OCI-LY7 (cell line): Measurements from ENCODE around the gene PARD3B.

Experiments
- CTCF ChIP-seq: fragments of 200-600 bp; sonication (generic); conservative IDR thresholded peaks from 2 replicates; pipeline ENCODE4 v1.5.1; 2014; ENCODE audit warnings: mild to moderate bottlenecking, antibody characterized with exemption, low read length, moderate library complexity, mixed read lengths
- EZH2phosphoT487 ChIP-seq: fragments of 200-600 bp; sonication (generic); IDR thresholded peaks from 2 replicates; pipeline ENCODE4 v1.6.1; 2018; ENCODE audit warnings: low read depth, borderline replicate concordance, mild to moderate bottlenecking, mixed run types, antibody characterized with exemption, low read length, moderate library complexity, mixed read lengths

GRCh38 chr2:205070889-205071288 is 525.6 kb downstream of the PARD3B start:
- TF ChIP-seq CTCF: no peak
- TF ChIP-seq EZH2phosphoT487: no peak
